Omental fat pad (tissue), 4 donors: ENCODE results near the gene ATXN7L2. TPM values are rescaled to one million over a fixed set of nuclear protein-coding genes. Genes with fewer than 3 reads are reported as not detected.

Experiments
- ATAC-seq: fragments of 150-250 bp; one replicate; pipeline ENCODE4 v1.9.1; 2016; ENCODE audit warnings: mild to moderate bottlenecking, moderate library complexity; ENCODE audit not compliant: low FRiP score
- DNase-seq: peaks from one replicate; pipeline ENCODE4 v3.0.0-alpha.2; 2019; ENCODE audit warnings: low spot score
- total RNA-seq, 4 donors: library from RNA; depleted of rRNA; stranded (reverse); fragments of >200 nt; gene quantifications; one replicate each; pipeline ENCODE4 v1.1.0, GENCODE V29; 2016
- TF ChIP-seq, protein P1 (sequence below), 3 donors: fragments of 450-650 bp; IDR thresholded peaks; one replicate each; pipeline ENCODE4 v1.5.1; 2016 to 2017; ENCODE audit warnings: antibody characterized with exemption in 3 of 3, mild to moderate bottlenecking in 3 of 3, moderate library complexity in 2 of 3

The ATXN7L2 gene
- total RNA-seq, 4 donors from 2014 or later, result 3.5 to 5.3 (median 4.7) TPM

- TF ChIP-seq, protein P1, sequence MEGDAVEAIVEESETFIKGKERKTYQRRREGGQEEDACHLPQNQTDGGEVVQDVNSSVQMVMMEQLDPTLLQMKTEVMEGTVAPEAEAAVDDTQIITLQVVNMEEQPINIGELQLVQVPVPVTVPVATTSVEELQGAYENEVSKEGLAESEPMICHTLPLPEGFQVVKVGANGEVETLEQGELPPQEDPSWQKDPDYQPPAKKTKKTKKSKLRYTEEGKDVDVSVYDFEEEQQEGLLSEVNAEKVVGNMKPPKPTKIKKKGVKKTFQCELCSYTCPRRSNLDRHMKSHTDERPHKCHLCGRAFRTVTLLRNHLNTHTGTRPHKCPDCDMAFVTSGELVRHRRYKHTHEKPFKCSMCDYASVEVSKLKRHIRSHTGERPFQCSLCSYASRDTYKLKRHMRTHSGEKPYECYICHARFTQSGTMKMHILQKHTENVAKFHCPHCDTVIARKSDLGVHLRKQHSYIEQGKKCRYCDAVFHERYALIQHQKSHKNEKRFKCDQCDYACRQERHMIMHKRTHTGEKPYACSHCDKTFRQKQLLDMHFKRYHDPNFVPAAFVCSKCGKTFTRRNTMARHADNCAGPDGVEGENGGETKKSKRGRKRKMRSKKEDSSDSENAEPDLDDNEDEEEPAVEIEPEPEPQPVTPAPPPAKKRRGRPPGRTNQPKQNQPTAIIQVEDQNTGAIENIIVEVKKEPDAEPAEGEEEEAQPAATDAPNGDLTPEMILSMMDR (IDR thresholded peaks at IDR 0.05), result no peak
- DNase-seq, result no peak
- no peak for ATAC-seq
Observed at GRCh38 chr1:109475261-109475660, 8.4 kb upstream of the ATXN7L2 start.

- ATAC-seq (no peak), DNase-seq (no peak)
- TF ChIP-seq, protein P1 (IDR thresholded peaks at IDR 0.05), result no peak
Observed at GRCh38 chr1:109476825-109477224, 6.9 kb upstream of the ATXN7L2 start.

DNA sequence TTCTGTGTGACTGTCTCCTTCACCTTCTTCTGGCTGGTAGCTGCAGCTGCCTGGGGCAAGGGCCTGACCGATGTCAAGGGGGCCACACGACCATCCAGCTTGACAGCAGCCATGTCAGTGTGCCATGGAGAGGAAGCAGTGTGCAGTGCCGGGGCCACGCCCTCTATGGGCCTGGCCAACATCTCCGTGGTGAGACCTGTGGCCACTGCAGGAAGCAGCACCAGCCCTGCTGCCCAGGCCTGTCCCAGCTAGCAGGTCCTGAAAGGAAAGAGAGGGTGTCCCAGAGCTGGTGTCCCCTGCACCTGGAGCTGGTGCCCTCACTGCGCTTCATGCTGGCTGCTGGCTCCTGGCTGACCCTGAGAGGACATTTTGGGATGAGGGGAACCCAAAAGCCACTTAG, 5.9 kb upstream of the ATXN7L2 start:
- TF ChIP-seq, protein P1 (IDR thresholded peaks at IDR 0.05), result no peak
- ATAC-seq (no peak), DNase-seq (no peak)

DNA sequence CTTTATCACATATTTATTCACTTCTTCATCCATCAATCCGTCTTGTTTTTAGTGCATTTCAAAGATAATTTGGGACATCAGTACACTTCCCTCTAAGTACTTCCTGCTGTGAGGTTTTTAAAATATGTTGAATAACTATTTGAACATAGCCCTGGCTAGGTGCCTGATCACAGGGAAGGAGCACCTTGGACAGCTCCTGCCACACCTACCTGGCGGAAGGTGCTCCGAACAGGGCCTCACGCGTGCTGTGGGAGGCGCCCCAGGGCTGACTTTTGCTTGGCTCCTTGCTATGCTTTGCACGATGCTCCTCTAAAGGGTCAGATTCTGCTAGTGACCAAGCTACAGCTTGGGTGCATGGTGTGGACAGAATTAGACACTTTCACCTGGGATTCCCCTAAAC, 4.9 kb upstream of the ATXN7L2 start:
- ATAC-seq (no peak), DNase-seq (no peak)
- TF ChIP-seq, protein P1 (IDR thresholded peaks at IDR 0.05), result no peak

- TF ChIP-seq, protein P1 (IDR thresholded peaks at IDR 0.05), result no peak
- DNase-seq, result no peak
- no peak for ATAC-seq
Observed at GRCh38 chr1:109479311-109479710, 4.4 kb upstream of the ATXN7L2 start.

- ATAC-seq (no peak), DNase-seq (no peak)
- TF ChIP-seq, protein P1 (IDR thresholded peaks at IDR 0.05), result no peak
Observed at GRCh38 chr1:109479901-109480300, 3.8 kb upstream of the ATXN7L2 start.

DNA sequence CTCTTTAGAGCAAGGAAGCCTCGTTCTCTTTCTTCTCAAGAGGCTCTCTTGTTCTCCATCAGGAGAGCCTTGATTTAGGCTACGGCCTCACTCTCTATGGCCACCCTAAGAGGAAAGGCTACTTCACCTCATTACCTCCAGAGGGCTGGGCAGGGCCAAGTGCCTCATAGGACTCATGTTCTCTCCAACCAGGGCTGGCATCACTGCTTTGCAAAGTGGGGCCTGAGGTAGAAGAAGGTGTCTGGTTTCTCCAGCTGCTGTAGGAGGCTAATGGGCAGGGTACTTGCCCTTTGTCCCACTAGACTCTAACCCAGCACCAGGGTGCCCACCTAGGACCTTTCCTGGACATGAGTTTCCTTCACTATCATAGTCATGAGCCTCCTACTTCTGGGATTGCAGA, 2.1 kb upstream of the ATXN7L2 start:
- ATAC-seq, result no peak
- TF ChIP-seq, protein P1 (IDR thresholded peaks at IDR 0.05), result no peak

More for the DNA sequence above, 2.1 kb upstream of the ATXN7L2 start:
- no peak for DNase-seq
